Neural cell (in vitro differentiated cells): ENCODE measurements around the gene FAM83C. TPM values are rescaled to one million over a fixed set of nuclear protein-coding genes. Genes with fewer than 3 reads are reported as not detected.

Experiments
- H2AFZ ChIP-seq: fragments of 200-600, 300-800 bp; sonication (generic), shearing (Covaris generic); 2 replicates; pipeline ENCODE4 v1.6.0; 2014; ENCODE audit warnings: low read depth, mild to moderate bottlenecking, antibody characterized with exemption, low read length, moderate library complexity
- H3F3A ChIP-seq: fragments of 200-600 bp; shearing (Covaris generic); 2 replicates; pipeline ENCODE4 v1.6.1; 2016; ENCODE audit warnings: mild to moderate bottlenecking, moderate library complexity, mixed read lengths, antibody characterized with exemption, low read length; ENCODE audit not compliant: insufficient read depth, poor library complexity, severe bottlenecking
- H3K27ac ChIP-seq: fragments of 200-600, 300-800 bp; sonication (generic), shearing (Covaris generic); 2 replicates; pipeline ENCODE4 v1.5.1; 2014; ENCODE audit warnings: mild to moderate bottlenecking, low read length, moderate library complexity
- H3K27me3 ChIP-seq: fragments of 300-800, 200-600 bp; sonication (generic), shearing (Covaris generic); 2 replicates; pipeline ENCODE4 v1.6.0; 2014; ENCODE audit warnings: mild to moderate bottlenecking, low read depth, low read length, moderate library complexity; ENCODE audit not compliant: insufficient read depth
- H3K36me3 ChIP-seq: fragments of 300-800, 200-600 bp; sonication (generic), shearing (Covaris generic); 2 replicates; pipeline ENCODE4 v1.5.1; 2014; ENCODE audit warnings: mild to moderate bottlenecking, antibody characterized with exemption, low read length, moderate library complexity; ENCODE audit not compliant: insufficient read depth
- H3K4me2 ChIP-seq: fragments of 300-800, 200-600 bp; sonication (generic), shearing (Covaris generic); 2 replicates; pipeline ENCODE4 v1.6.0; 2014; ENCODE audit warnings: mild to moderate bottlenecking, low read length
- H3K4me3 ChIP-seq: fragments of 300-800, 200-600 bp; sonication (generic), shearing (Covaris generic); 2 replicates; pipeline ENCODE4 v1.5.1; 2014; ENCODE audit warnings: mild to moderate bottlenecking, low read length, moderate library complexity
- H3K79me2 ChIP-seq: fragments of 200-600 bp; shearing (Covaris generic); replicated peaks from 2 replicates; pipeline ENCODE4 v1.6.0; 2014; ENCODE audit warnings: mild to moderate bottlenecking, low read length, moderate library complexity; ENCODE audit not compliant: insufficient read depth
- H3K9ac ChIP-seq: fragments of 300-800, 200-600 bp; sonication (generic), shearing (Covaris generic); 2 replicates; pipeline ENCODE4 v1.6.1; 2016; ENCODE audit warnings: mild to moderate bottlenecking, low read length, mixed read lengths
- H3K9me2 ChIP-seq: fragments of 200-600 bp; shearing (Covaris generic); 2 replicates; pipeline ENCODE4 v1.6.1; 2016; ENCODE audit warnings: mild to moderate bottlenecking, low read length, mixed read lengths; ENCODE audit not compliant: insufficient read depth
- H3K9me3 ChIP-seq: fragments of 200-600, 300-800 bp; sonication (generic), shearing (Covaris generic); 2 replicates; pipeline ENCODE4 v1.6.1; 2016; ENCODE audit warnings: mild to moderate bottlenecking, mixed run types, low read length, moderate library complexity, mixed read lengths
- H4K20me1 ChIP-seq: fragments of 200-600 bp; shearing (Covaris generic); 2 replicates; pipeline ENCODE4 v1.6.1; 2016; ENCODE audit warnings: mild to moderate bottlenecking, mixed run types; ENCODE audit not compliant: insufficient read depth
- CTCF ChIP-seq: fragments of 450-650 bp; IDR thresholded peaks from 2 replicates; pipeline ENCODE4 v1.5.1; 2014; ENCODE audit warnings: antibody characterized with exemption, mild to moderate bottlenecking, moderate library complexity; ENCODE audit not compliant: poor library complexity, severe bottlenecking
- EP300 ChIP-seq: fragments of 450-650 bp; conservative IDR thresholded peaks from 2 replicates; pipeline ENCODE4 v1.6.1; 2014; ENCODE audit warnings: antibody characterized with exemption, mild to moderate bottlenecking, moderate library complexity; ENCODE audit not compliant: poor library complexity, severe bottlenecking
- EZH2 ChIP-seq: fragments of 200-600, 300-800 bp; shearing (Covaris generic), sonication (generic); IDR thresholded peaks from 2 replicates; pipeline ENCODE4 v1.6.1; 2014; ENCODE audit warnings: antibody characterized with exemption, low read length, borderline replicate concordance, mild to moderate bottlenecking; ENCODE audit not compliant: insufficient read depth, poor library complexity, severe bottlenecking
- MXI1 ChIP-seq: fragments of 450-650 bp; conservative IDR thresholded peaks from 2 replicates; pipeline ENCODE4 v1.6.1; 2014; ENCODE audit warnings: antibody characterized with exemption, mild to moderate bottlenecking; ENCODE audit not compliant: poor library complexity, severe bottlenecking
- POLR2AphosphoS5 ChIP-seq: IDR thresholded peaks from 2 replicates; pipeline ENCODE4 v1.6.1; 2012
- RAD21 ChIP-seq: fragments of 450-650 bp; conservative IDR thresholded peaks from 2 replicates; pipeline ENCODE4 v1.6.1; 2014; ENCODE audit warnings: antibody characterized with exemption, mild to moderate bottlenecking, moderate library complexity
- REST ChIP-seq: IDR thresholded peaks from 2 replicates; pipeline ENCODE4 v1.6.1; 2012; ENCODE audit warnings: borderline replicate concordance
- SMC3 ChIP-seq: fragments of 450-650 bp; conservative IDR thresholded peaks from 2 replicates; pipeline ENCODE4 v1.6.1; 2014; ENCODE audit warnings: antibody characterized with exemption, mild to moderate bottlenecking, moderate library complexity; ENCODE audit not compliant: poor library complexity
- TAF1 ChIP-seq: IDR thresholded peaks from 2 replicates; pipeline ENCODE4 v1.6.1; 2012; ENCODE audit warnings: low read depth
- polyA plus RNA-seq: library from polyadenylated mRNA; depleted of rRNA; stranded (reverse); fragments of >200 nt; gene quantifications from 2 replicates; pipeline ENCODE4 v1.2.3, GENCODE V29; 2014

FAM83C gene
- polyA plus RNA-seq, 1 donor from 2014 or later = not detected

GRCh38 chr20:35248641-35249475 is 43.4 kb downstream of the FAM83C start:
- TF ChIP-seq POLR2AphosphoS5 (no peak), SMC3 (no peak), CTCF (no peak), TAF1 (no peak), MXI1 (no peak), REST (no peak), EZH2 (no peak), EP300 (no peak), RAD21 (no peak)
- no peaks in the 10 kb centered on the region for H3K27me3 ChIP-seq
- no peaks in the 10 kb centered on the region for H3K79me2 ChIP-seq
- no peak overlapping the region for H3K4me3 ChIP-seq
- H3K9me3 ChIP-seq = no peaks in the 10 kb centered on the region
- no peaks in the 10 kb centered on the region for H3K9me2 ChIP-seq
- no peak overlapping the region for H3K27ac ChIP-seq
- no peaks in the 10 kb centered on the region for H3F3A ChIP-seq
- no peaks in the 10 kb centered on the region for H4K20me1 ChIP-seq
- H3K9ac ChIP-seq = no peak overlapping the region
- no peak overlapping the region for H2AFZ ChIP-seq
- peaks cover 7% of the 10 kb centered on the region for H3K36me3 ChIP-seq
- no peak overlapping the region for H3K4me2 ChIP-seq

- Histone ChIP-seq H3F3A (no peaks in the 10 kb centered on the region), H3K4me2 (no peak overlapping the region), H3K36me3 (peaks cover 2% of the 10 kb centered on the region), H3K27me3 (no peaks in the 10 kb centered on the region), H3K9me3 (no peaks in the 10 kb centered on the region), H2AFZ (no peak overlapping the region), H3K79me2 (no peaks in the 10 kb centered on the region), H3K9ac (no peak overlapping the region), H3K9me2 (no peaks in the 10 kb centered on the region), H3K27ac (no peak overlapping the region), H4K20me1 (no peaks in the 10 kb centered on the region), H3K4me3 (no peak overlapping the region)
- TF ChIP-seq POLR2AphosphoS5 = no peak
- TF ChIP-seq MXI1 = no peak
- TF ChIP-seq EZH2 = no peak
Observed at GRCh38 chr20:35246723-35247122, 45.5 kb downstream of the FAM83C start.
